HG02678 (cell line): ENCODE results near the gene ELAVL2.

Experiments used
- ATAC-seq: cut with Tn5 transposase; IDR thresholded peaks from one replicate; pipeline ENCODE4 v1.9.1; 2021; ENCODE audit warnings: mild to moderate bottlenecking, moderate library complexity; ENCODE audit not compliant: unreplicated experiment

The ELAVL2 gene

GRCh38 chr9:23826120-23826629 lies at the start of gene ELAVL2:
ELAVL2 (minus strand) TSS chr9:23826240; CDS start chr9:23762234, 64,006 bp downstream.
- ATAC-seq = no peak

- no peak for ATAC-seq
These were observed 32.2 kb upstream of the ELAVL2 start for GRCh38 chr9:23858234-23858633.

GRCh38 chr9:23855873-23856604 lies 30.0 kb upstream of the ELAVL2 start:
- no peak for ATAC-seq

- no peak for ATAC-seq
These were observed 24.9 kb upstream of the ELAVL2 start for GRCh38 chr9:23850690-23851629.

GRCh38 chr9:23850242-23850689 lies 24.2 kb upstream of the ELAVL2 start:
- ATAC-seq = no peak

- ATAC-seq = no peak
These were observed 23.5 kb upstream of the ELAVL2 start for GRCh38 chr9:23849379-23850035.

- no peak for ATAC-seq
These were observed 16.6 kb upstream of the ELAVL2 start for GRCh38 chr9:23842565-23843129.

- ATAC-seq = no peak
These were observed 15.3 kb upstream of the ELAVL2 start for GRCh38 chr9:23841304-23841703.

- ATAC-seq = no peak
These were observed 11.0 kb upstream of the ELAVL2 start for GRCh38 chr9:23837038-23837437.

- ATAC-seq = no peak
These were observed 5.1 kb upstream of the ELAVL2 start for GRCh38 chr9:23830929-23831730.

- no peak for ATAC-seq
These were observed 4.4 kb upstream of the ELAVL2 start for GRCh38 chr9:23830476-23830805.

GRCh38 chr9:23829580-23830475 lies 3.8 kb upstream of the ELAVL2 start:
- no peak for ATAC-seq

GRCh38 chr9:23825700-23826099 lies 340 bp downstream of the ELAVL2 start:
- no peak for ATAC-seq

- ATAC-seq = no peak
These were observed 1.0 kb downstream of the ELAVL2 start for GRCh38 chr9:23824830-23825591.

- ATAC-seq = no peak
These were observed 1.8 kb downstream of the ELAVL2 start for GRCh38 chr9:23823986-23824829.

- no peak for ATAC-seq
These were observed 2.8 kb downstream of the ELAVL2 start for GRCh38 chr9:23823269-23823668.
